Activated CD4-positive, CD25-positive, alpha-beta regulatory T cell treated with anti-CD3 and anti-CD28 coated beads, Interleukin-2, amount 50 U/mL, for 16 hours (primary cell): Measurements from ENCODE around the gene FAM180A.
"Not testable (repeated sequence)": the region's sequence is repeated elsewhere in the genome, so short reads cannot be mapped to it uniquely, and the experiment has no call there.

ENCODE experiments used
- DNase-seq: peaks from one replicate; pipeline ENCODE4 v3.0.0-alpha.2; 2020; ENCODE audit warnings: low read depth, low spot score

FAM180A gene

GRCh38 chr7:135741905-135742304 is 6.7 kb downstream of the FAM180A start:
- DNase-seq = no peak

GRCh38 chr7:135740889-135741288 is 7.7 kb downstream of the FAM180A start:
- no peak for DNase-seq

- DNase-seq = not testable (repeated sequence)
Observed at GRCh38 chr7:135737306-135737647, 11.3 kb downstream of the FAM180A start.

GRCh38 chr7:135736586-135737305 is 11.9 kb downstream of the FAM180A start:
- DNase-seq = no peak

GRCh38 chr7:135734343-135734689 is 14.3 kb downstream of the FAM180A start:
- no peak for DNase-seq

GRCh38 chr7:135733603-135734342 is 14.8 kb downstream of the FAM180A start:
- DNase-seq = no peak

GRCh38 chr7:135731131-135731530 is 17.5 kb downstream of the FAM180A start:
- DNase-seq = no peak

GRCh38 chr7:135729230-135729629 is 19.4 kb downstream of the FAM180A start:
- no peak for DNase-seq

GRCh38 chr7:135728136-135728669 is 20.4 kb downstream of the FAM180A start, which contains the start of gene SLC13A4:
SLC13A4 (minus strand) TSS chr7:135728186; CDS start chr7:135727496, 690 bp downstream.
- DNase-seq = no peak

GRCh38 chr7:135726911-135727673 is 21.5 kb downstream of the FAM180A start:
- no peak for DNase-seq

GRCh38 chr7:135726276-135726788 is 22.3 kb downstream of the FAM180A start:
- DNase-seq = no peak

- no peak for DNase-seq
Observed at GRCh38 chr7:135723411-135723810, 25.2 kb downstream of the FAM180A start.

GRCh38 chr7:135721198-135721820 is 27.3 kb downstream of the FAM180A start:
- no peak for DNase-seq

GRCh38 chr7:135719688-135720087 is 28.9 kb downstream of the FAM180A start:
- DNase-seq = no peak

- DNase-seq = no peak
Observed at GRCh38 chr7:135718794-135719437, 29.7 kb downstream of the FAM180A start.

- no peak for DNase-seq
Observed at GRCh38 chr7:135718219-135718618, 30.4 kb downstream of the FAM180A start.

- DNase-seq = no peak
Observed at GRCh38 chr7:135717693-135718092, 30.9 kb downstream of the FAM180A start.

- DNase-seq = no peak
Observed at GRCh38 chr7:135716677-135717238, 31.9 kb downstream of the FAM180A start.

- no peak for DNase-seq
Observed at GRCh38 chr7:135715673-135716072, 32.9 kb downstream of the FAM180A start.

GRCh38 chr7:135715055-135715522 is 33.5 kb downstream of the FAM180A start:
- no peak for DNase-seq
